Measurements from ENCODE around the gene UTF1. TPM values are rescaled to one million over a fixed set of nuclear protein-coding genes. Genes with fewer than 3 reads are reported as not detected.

UTF1 gene
- total RNA-seq, 1 experiment from 2014 or later = not detected

- DNase-seq = no peak
- H3K4me3 Mint-ChIP-seq (ENCODE audit: low read depth, unreplicated experiment) = no peak overlapping the region
- H3K27ac Mint-ChIP-seq (ENCODE audit: unreplicated experiment) = no peak overlapping the region
- BruUV-seq (replicated peaks) = no TSS peak
- no peaks in the 10 kb centered on the region for H3K9me3 Mint-ChIP-seq (ENCODE audit: low read depth, unreplicated experiment)
- TF ChIP-seq CTCF (IDR thresholded peaks at IDR 0.05; ENCODE audit: unreplicated experiment) = no peak
- intact Hi-C loops (cut with micrococcal nuclease; ENCODE audit: unreplicated experiment) = no loop called here
- peaks cover 55% of the 10 kb centered on the region for H3K27me3 Mint-ChIP-seq (ENCODE audit: unreplicated experiment)
- CTCF ChIA-PET = no interaction called here
- no peaks in the 10 kb centered on the region for H3K36me3 Mint-ChIP-seq (ENCODE audit: insufficient read depth, unreplicated experiment)
- H3K4me1 Mint-ChIP-seq (ENCODE audit: low read depth, unreplicated experiment) = peaks cover 17% of the 10 kb centered on the region
These were observed 15.6 kb downstream of the UTF1 start for GRCh38 chr10:133245439-133246235.

DNA sequence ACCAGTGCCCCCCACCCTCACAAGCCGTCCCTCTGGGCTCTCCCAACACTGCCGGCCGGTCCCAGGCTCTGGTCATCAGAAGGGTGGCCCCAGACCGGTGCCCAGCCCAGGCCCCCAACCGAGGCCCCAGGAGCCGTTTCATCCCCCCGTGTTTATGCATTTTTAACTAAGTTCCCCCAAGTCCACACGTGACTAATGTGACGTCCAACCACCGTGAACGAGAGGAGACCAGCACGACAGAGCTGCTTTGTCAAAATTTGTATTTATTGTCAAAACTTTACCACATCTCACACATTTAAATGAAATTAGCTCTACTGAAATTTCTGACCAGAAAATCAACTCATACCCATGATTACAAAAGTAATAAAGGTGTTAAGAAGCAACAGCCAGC lies 16.2 kb downstream of the UTF1 start:
- Mint-ChIP-seq H3K27ac (ENCODE audit: unreplicated experiment) (no peak overlapping the region), H3K4me1 (ENCODE audit: low read depth, unreplicated experiment) (peaks cover 17% of the 10 kb centered on the region), H3K27me3 (ENCODE audit: unreplicated experiment) (peaks cover 55% of the 10 kb centered on the region), H3K4me3 (ENCODE audit: low read depth, unreplicated experiment) (no peak overlapping the region), H3K36me3 (ENCODE audit: insufficient read depth, unreplicated experiment) (no peaks in the 10 kb centered on the region), H3K9me3 (ENCODE audit: low read depth, unreplicated experiment) (no peaks in the 10 kb centered on the region)
- intact Hi-C loops (cut with micrococcal nuclease; ENCODE audit: unreplicated experiment) = no loop called here
- no peak for DNase-seq
- no TSS peak for BruUV-seq (replicated peaks)
- CTCF ChIA-PET = no interaction called here
- TF ChIP-seq CTCF (IDR thresholded peaks at IDR 0.05; ENCODE audit: unreplicated experiment) = no peak

DNA sequence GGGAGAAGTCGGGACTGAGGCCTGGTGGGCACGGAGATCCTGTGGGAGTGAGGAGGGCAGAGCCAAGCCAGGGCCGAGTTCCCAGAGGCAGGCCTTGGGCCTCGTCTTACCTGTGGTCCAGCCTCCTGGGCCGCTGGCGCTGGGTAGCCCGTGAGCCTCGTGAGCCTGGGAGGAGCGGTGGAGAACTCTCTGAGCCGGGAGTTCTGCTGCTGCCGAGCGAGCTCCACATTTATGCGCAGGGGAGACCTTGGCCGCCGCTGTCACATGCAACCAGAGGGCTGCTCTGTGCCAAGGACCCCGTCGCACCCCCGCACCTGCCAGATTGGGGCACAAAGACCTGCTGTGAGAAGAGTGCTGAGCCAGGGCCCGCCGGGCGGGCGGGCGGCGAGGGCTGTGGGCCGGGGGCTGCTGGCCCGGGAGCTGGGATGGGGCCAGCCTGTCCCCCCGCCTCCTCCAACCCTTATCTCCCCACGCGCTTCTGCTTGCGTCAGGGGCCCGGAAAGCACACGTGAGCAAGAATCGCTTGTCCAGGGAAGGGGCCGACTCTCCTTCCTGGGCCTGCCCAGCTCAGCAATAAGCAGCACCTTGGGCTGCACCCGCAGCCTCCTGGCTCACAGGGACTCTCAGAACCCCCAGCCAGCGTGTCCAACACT lies 17.8 kb downstream of the UTF1 start:
- no peaks in the 10 kb centered on the region for H3K9me3 Mint-ChIP-seq (ENCODE audit: low read depth, unreplicated experiment)
- intact Hi-C loops (cut with micrococcal nuclease; ENCODE audit: unreplicated experiment) = no loop called here
- no peak for DNase-seq
- H3K36me3 Mint-ChIP-seq (ENCODE audit: insufficient read depth, unreplicated experiment) = no peaks in the 10 kb centered on the region
- H3K4me3 Mint-ChIP-seq (ENCODE audit: low read depth, unreplicated experiment) = no peak overlapping the region
- peaks cover 15% of the 10 kb centered on the region for H3K4me1 Mint-ChIP-seq (ENCODE audit: low read depth, unreplicated experiment)
- CTCF ChIA-PET = interaction anchor here (0.6 kb wide), 1 partner anchor 9 kb away, joined by 5 read pairs; no protein-coding TSS in a partner anchor
- no peak for TF ChIP-seq CTCF (IDR thresholded peaks at IDR 0.05; ENCODE audit: unreplicated experiment)
- peaks cover 47% of the 10 kb centered on the region for H3K27me3 Mint-ChIP-seq (ENCODE audit: unreplicated experiment)
- BruUV-seq (replicated peaks) = no TSS peak
- H3K27ac Mint-ChIP-seq (ENCODE audit: unreplicated experiment) = no peak overlapping the region

- no TSS peak for BruUV-seq (replicated peaks)
- CTCF ChIA-PET = no interaction called here
- TF ChIP-seq CTCF (IDR thresholded peaks at IDR 0.05; ENCODE audit: unreplicated experiment) = no peak
These were observed 18.3 kb downstream of the UTF1 start for GRCh38 chr10:133248334-133248715.

More at GRCh38 chr10:133248334-133248715, 18.3 kb downstream of the UTF1 start:
- no peaks in the 10 kb centered on the region for H3K9me3 Mint-ChIP-seq (ENCODE audit: low read depth, unreplicated experiment)
- intact Hi-C loops (cut with micrococcal nuclease; ENCODE audit: unreplicated experiment) = no loop called here
- no peak for DNase-seq
- peaks cover 42% of the 10 kb centered on the region for H3K27me3 Mint-ChIP-seq (ENCODE audit: unreplicated experiment)
- no peak overlapping the region for H3K4me3 Mint-ChIP-seq (ENCODE audit: low read depth, unreplicated experiment)
- H3K4me1 Mint-ChIP-seq (ENCODE audit: low read depth, unreplicated experiment) = peaks cover 10% of the 10 kb centered on the region
- no peaks in the 10 kb centered on the region for H3K36me3 Mint-ChIP-seq (ENCODE audit: insufficient read depth, unreplicated experiment)
- no peak overlapping the region for H3K27ac Mint-ChIP-seq (ENCODE audit: unreplicated experiment)
